Amygdala (tissue), 56 donors: ENCODE data around the gene NOXA1.
"Not testable (repeated sequence)": the region's sequence is repeated elsewhere in the genome, so short reads cannot be mapped to it uniquely, and the experiment has no call there.

Experiments
- DNase-seq, 56 donors: peaks; one replicate each; lab custom pipeline; 2025; lab: John Stamatoyannopoulos, UW

Gene NOXA1

GRCh38 chr9:137422604-137423513 is at the start of gene NOXA1, which contains the start of gene EXD3:
Gene NOXA1, plus strand, starts transcription at chr9:137423393. Its CDS starts 137 bp downstream, at chr9:137423530.
Gene EXD3, minus strand, starts transcription at chr9:137423162. Its CDS starts 27,805 bp downstream, at chr9:137395357.
- DNase-seq, result peak; percentile 38 to 91 (median 80)

GRCh38 chr9:137373611-137373980 is 49.6 kb upstream of the NOXA1 start:
- no peak for DNase-seq

GRCh38 chr9:137374131-137374845 is 48.9 kb upstream of the NOXA1 start:
- DNase-seq, result no peak

GRCh38 chr9:137375321-137376058 is 47.7 kb upstream of the NOXA1 start:
- DNase-seq, result no peak

GRCh38 chr9:137376386-137376785 is 46.8 kb upstream of the NOXA1 start:
- no peak for DNase-seq

- not testable (repeated sequence) for DNase-seq
Observed at GRCh38 chr9:137378688-137379410, 44.3 kb upstream of the NOXA1 start.

- DNase-seq, result no peak
Observed at GRCh38 chr9:137379761-137380161, 43.4 kb upstream of the NOXA1 start.

GRCh38 chr9:137380171-137380570 is 43.0 kb upstream of the NOXA1 start:
- no peak for DNase-seq

GRCh38 chr9:137380606-137381005 is 42.6 kb upstream of the NOXA1 start:
- DNase-seq, result no peak

GRCh38 chr9:137381501-137382443 is 41.4 kb upstream of the NOXA1 start:
- no peak for DNase-seq

GRCh38 chr9:137382444-137383080 is 40.6 kb upstream of the NOXA1 start:
- no peak for DNase-seq

- DNase-seq, result no peak
Observed at GRCh38 chr9:137383081-137383783, 40.0 kb upstream of the NOXA1 start.

- DNase-seq, result no peak
Observed at GRCh38 chr9:137383784-137384756, 39.1 kb upstream of the NOXA1 start.

GRCh38 chr9:137385061-137385655 is 38.0 kb upstream of the NOXA1 start:
- DNase-seq, result no peak

- not testable (repeated sequence) for DNase-seq
Observed at GRCh38 chr9:137386507-137387113, 36.6 kb upstream of the NOXA1 start.
